ENCODE measurements around the gene PRODH2.

The PRODH2 gene

DNA sequence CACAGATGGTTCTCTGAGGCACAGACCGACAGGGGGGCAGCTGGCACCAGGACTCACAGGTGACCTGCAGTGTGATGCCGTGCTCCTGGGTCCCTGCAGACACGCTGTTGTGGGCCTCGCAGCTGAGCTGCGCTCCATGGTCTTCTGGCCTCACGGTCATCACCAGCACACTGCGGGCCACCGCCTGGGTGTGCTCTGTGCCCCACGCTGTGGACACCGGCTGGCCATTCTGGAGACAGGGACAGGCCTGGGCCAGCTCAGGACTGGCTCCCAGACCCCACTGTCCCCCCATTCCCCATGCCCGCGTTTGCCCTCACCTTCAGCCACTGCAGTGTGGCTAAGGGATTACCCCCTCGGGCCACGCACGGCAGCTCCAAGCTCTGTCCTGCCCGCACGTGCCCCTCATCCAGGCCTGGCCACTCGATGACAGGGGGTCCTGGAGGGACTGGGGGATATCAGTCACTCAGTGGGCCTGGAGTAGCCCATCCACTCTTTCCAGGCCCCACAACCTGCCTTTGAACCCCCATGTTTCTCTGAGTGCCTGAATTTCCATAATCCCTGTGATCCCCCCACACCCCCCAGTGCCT, 36.4 kb upstream of the PRODH2 start:
- Histone ChIP-seq H2BK5ac (ENCODE audit: low read length) (no peak overlapping the region), H3K4me2 (ENCODE audit: low read length) (no peak overlapping the region), H3K79me2 (ENCODE audit: control insufficient read depth, insufficient read depth, low read length) (no peaks in the 10 kb centered on the region), H3K4me1 (ENCODE audit: control insufficient read depth, low read depth, low read length) (no peaks in the 10 kb centered on the region), H2AK5ac (ENCODE audit: low read length) (no peak overlapping the region), H3K27ac (ENCODE audit: low read depth, low read length) (no peak overlapping the region), H3K27me3 (ENCODE audit: insufficient read depth, low read length, poor library complexity) (peaks cover 13% of the 10 kb centered on the region), H2BK15ac (replicated peaks; ENCODE audit: low read depth) (no peak overlapping the region), H4K8ac (ENCODE audit: low read depth, low read length) (no peak overlapping the region), H3K23ac (ENCODE audit: low read length) (no peak overlapping the region), H3K18ac (ENCODE audit: low read length) (no peak overlapping the region), H3K36me3 (ENCODE audit: control insufficient read depth, insufficient read depth, low read length) (no peaks in the 10 kb centered on the region), H3K4ac (ENCODE audit: low read depth, low read length) (no peak overlapping the region), H3K9ac (ENCODE audit: low read length) (no peak overlapping the region), H4K5ac (ENCODE audit: low read length) (no peak overlapping the region), H2BK120ac (ENCODE audit: low read depth, low read length) (no peak overlapping the region), H3K79me1 (ENCODE audit: low read length) (no peaks in the 10 kb centered on the region), H3K56ac (ENCODE audit: low read length) (no peak overlapping the region), H3K4me3 (ENCODE audit: low read length) (no peak overlapping the region)
- no CpG with 5 or more reads among the region's 18 CpGs for WGBS (ENCODE audit: extremely low coverage, insufficient coverage, low lambda C conversion rate)
- DNase-seq, result no peak

DNA sequence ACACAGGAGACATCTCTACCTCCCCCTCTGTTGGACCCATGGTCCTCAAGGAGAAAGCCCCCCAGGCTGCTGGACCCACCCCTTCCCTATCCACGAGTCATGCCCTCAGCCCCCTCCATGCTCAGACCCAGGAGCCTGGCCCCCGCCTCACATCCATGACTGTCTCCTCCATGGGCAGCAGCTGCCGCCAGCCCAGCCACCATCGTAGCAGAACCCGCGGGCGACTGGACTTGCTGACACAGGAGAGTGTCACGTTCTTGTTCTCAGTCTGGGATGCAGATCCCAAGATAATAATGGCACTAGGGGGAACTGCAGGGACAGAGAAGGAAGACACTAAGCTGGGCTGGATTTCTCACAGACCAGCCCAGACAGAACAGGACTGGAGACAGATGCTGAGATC, 35.8 kb upstream of the PRODH2 start:
- H3K79me1 ChIP-seq (ENCODE audit: low read length), result no peaks in the 10 kb centered on the region
- peaks cover 17% of the 10 kb centered on the region for H3K27me3 ChIP-seq (ENCODE audit: insufficient read depth, low read length, poor library complexity)
- no peak overlapping the region for H3K18ac ChIP-seq (ENCODE audit: low read length)
- no peak overlapping the region for H2BK15ac ChIP-seq (replicated peaks; ENCODE audit: low read depth)
- no peak overlapping the region for H3K27ac ChIP-seq (ENCODE audit: low read depth, low read length)
- H2BK120ac ChIP-seq (ENCODE audit: low read depth, low read length), result no peak overlapping the region
- H2BK5ac ChIP-seq (ENCODE audit: low read length), result no peak overlapping the region
- WGBS (ENCODE audit: extremely low coverage, insufficient coverage, low lambda C conversion rate), result no CpG with 5 or more reads among the region's 8 CpGs
- no peak overlapping the region for H2AK5ac ChIP-seq (ENCODE audit: low read length)
- no peak overlapping the region for H4K5ac ChIP-seq (ENCODE audit: low read length)
- no peaks in the 10 kb centered on the region for H3K79me2 ChIP-seq (ENCODE audit: control insufficient read depth, insufficient read depth, low read length)
- H3K4me2 ChIP-seq (ENCODE audit: low read length), result no peak overlapping the region
- no peak overlapping the region for H3K9ac ChIP-seq (ENCODE audit: low read length)
- no peak overlapping the region for H4K8ac ChIP-seq (ENCODE audit: low read depth, low read length)
- DNase-seq, result no peak
- no peak overlapping the region for H3K56ac ChIP-seq (ENCODE audit: low read length)
- H3K23ac ChIP-seq (ENCODE audit: low read length), result no peak overlapping the region
- no peak overlapping the region for H3K4ac ChIP-seq (ENCODE audit: low read depth, low read length)
- no peaks in the 10 kb centered on the region for H3K4me1 ChIP-seq (ENCODE audit: control insufficient read depth, low read depth, low read length)
- no peak overlapping the region for H3K4me3 ChIP-seq (ENCODE audit: low read length)
- no peaks in the 10 kb centered on the region for H3K36me3 ChIP-seq (ENCODE audit: control insufficient read depth, insufficient read depth, low read length)

GRCh38 chr19:35847911-35848310, 35.3 kb upstream of the PRODH2 start:
- no peak for DNase-seq
- H3K4ac ChIP-seq (ENCODE audit: low read depth, low read length), result no peak overlapping the region
- no peak overlapping the region for H3K23ac ChIP-seq (ENCODE audit: low read length)
- H4K8ac ChIP-seq (ENCODE audit: low read depth, low read length), result no peak overlapping the region
- H3K9ac ChIP-seq (ENCODE audit: low read length), result no peak overlapping the region
- H3K79me2 ChIP-seq (ENCODE audit: control insufficient read depth, insufficient read depth, low read length), result no peaks in the 10 kb centered on the region
- H2BK15ac ChIP-seq (replicated peaks; ENCODE audit: low read depth), result no peak overlapping the region
- no peak overlapping the region for H2BK5ac ChIP-seq (ENCODE audit: low read length)
- no peaks in the 10 kb centered on the region for H3K79me1 ChIP-seq (ENCODE audit: low read length)
- H3K18ac ChIP-seq (ENCODE audit: low read length), result no peak overlapping the region
- peaks cover 17% of the 10 kb centered on the region for H3K27me3 ChIP-seq (ENCODE audit: insufficient read depth, low read length, poor library complexity)
- H2BK120ac ChIP-seq (ENCODE audit: low read depth, low read length), result no peak overlapping the region
- no peak overlapping the region for H3K56ac ChIP-seq (ENCODE audit: low read length)
- H3K27ac ChIP-seq (ENCODE audit: low read depth, low read length), result no peak overlapping the region
- no peak overlapping the region for H4K5ac ChIP-seq (ENCODE audit: low read length)
- no CpG with 5 or more reads among the region's 8 CpGs for WGBS (ENCODE audit: extremely low coverage, insufficient coverage, low lambda C conversion rate)
- no peaks in the 10 kb centered on the region for H3K36me3 ChIP-seq (ENCODE audit: control insufficient read depth, insufficient read depth, low read length)
- no peak overlapping the region for H3K4me2 ChIP-seq (ENCODE audit: low read length)
- H3K4me3 ChIP-seq (ENCODE audit: low read length), result no peak overlapping the region
- no peaks in the 10 kb centered on the region for H3K4me1 ChIP-seq (ENCODE audit: control insufficient read depth, low read depth, low read length)
- H2AK5ac ChIP-seq (ENCODE audit: low read length), result no peak overlapping the region

- H3K18ac ChIP-seq (ENCODE audit: low read length), result no peak overlapping the region
- DNase-seq, result peak; percentile 49
These were observed 33.5 kb upstream of the PRODH2 start for GRCh38 chr19:35846038-35846668.

GRCh38 chr19:35845215-35846037, 32.8 kb upstream of the PRODH2 start:
- no CpG with 5 or more reads among the region's 63 CpGs for WGBS (ENCODE audit: extremely low coverage, insufficient coverage, low lambda C conversion rate)
- peak; percentile 25 for DNase-seq

More at GRCh38 chr19:35846038-35846668, 33.5 kb upstream of the PRODH2 start:
- H2BK15ac ChIP-seq (replicated peaks; ENCODE audit: low read depth), result no peak overlapping the region
- no peak overlapping the region for H3K4ac ChIP-seq (ENCODE audit: low read depth, low read length)
- H4K8ac ChIP-seq (ENCODE audit: low read depth, low read length), result no peak overlapping the region
- no peak overlapping the region for H2BK5ac ChIP-seq (ENCODE audit: low read length)
- no peak overlapping the region for H3K27ac ChIP-seq (ENCODE audit: low read depth, low read length)
- no peak overlapping the region for H3K56ac ChIP-seq (ENCODE audit: low read length)
- H3K23ac ChIP-seq (ENCODE audit: low read length), result no peak overlapping the region
- H3K36me3 ChIP-seq (ENCODE audit: control insufficient read depth, insufficient read depth, low read length), result no peaks in the 10 kb centered on the region
- no peak overlapping the region for H3K9ac ChIP-seq (ENCODE audit: low read length)
- H3K4me3 ChIP-seq (ENCODE audit: low read length), result no peak overlapping the region
- H3K4me1 ChIP-seq (ENCODE audit: control insufficient read depth, low read depth, low read length), result no peaks in the 10 kb centered on the region
- H4K5ac ChIP-seq (ENCODE audit: low read length), result no peak overlapping the region
- H2BK120ac ChIP-seq (ENCODE audit: low read depth, low read length), result no peak overlapping the region
- H3K4me2 ChIP-seq (ENCODE audit: low read length), result no peak overlapping the region
- no CpG with 5 or more reads among the region's 26 CpGs for WGBS (ENCODE audit: extremely low coverage, insufficient coverage, low lambda C conversion rate)
- no peaks in the 10 kb centered on the region for H3K79me1 ChIP-seq (ENCODE audit: low read length)
- H2AK5ac ChIP-seq (ENCODE audit: low read length), result no peak overlapping the region
- peaks cover 19% of the 10 kb centered on the region for H3K27me3 ChIP-seq (ENCODE audit: insufficient read depth, low read length, poor library complexity)
- H3K79me2 ChIP-seq (ENCODE audit: control insufficient read depth, insufficient read depth, low read length), result no peaks in the 10 kb centered on the region

More at GRCh38 chr19:35845215-35846037, 32.8 kb upstream of the PRODH2 start:
- Histone ChIP-seq H3K4me3 (ENCODE audit: low read length) (no peak overlapping the region), H2BK120ac (ENCODE audit: low read depth, low read length) (no peak overlapping the region), H4K8ac (ENCODE audit: low read depth, low read length) (no peak overlapping the region), H3K27ac (ENCODE audit: low read depth, low read length) (no peak overlapping the region), H3K79me2 (ENCODE audit: control insufficient read depth, insufficient read depth, low read length) (no peaks in the 10 kb centered on the region), H4K5ac (ENCODE audit: low read length) (no peak overlapping the region), H2BK5ac (ENCODE audit: low read length) (no peak overlapping the region), H3K18ac (ENCODE audit: low read length) (no peak overlapping the region), H3K9ac (ENCODE audit: low read length) (no peak overlapping the region), H3K56ac (ENCODE audit: low read length) (peak overlapping the region; percentile 60), H3K79me1 (ENCODE audit: low read length) (no peaks in the 10 kb centered on the region), H3K27me3 (ENCODE audit: insufficient read depth, low read length, poor library complexity) (peaks cover 19% of the 10 kb centered on the region), H3K36me3 (ENCODE audit: control insufficient read depth, insufficient read depth, low read length) (no peaks in the 10 kb centered on the region), H3K4me2 (ENCODE audit: low read length) (peak overlapping the region; percentile 57), H3K4ac (ENCODE audit: low read depth, low read length) (no peak overlapping the region), H2AK5ac (ENCODE audit: low read length) (no peak overlapping the region), H2BK15ac (replicated peaks; ENCODE audit: low read depth) (no peak overlapping the region), H3K4me1 (ENCODE audit: control insufficient read depth, low read depth, low read length) (no peaks in the 10 kb centered on the region), H3K23ac (ENCODE audit: low read length) (no peak overlapping the region)

Data from mesendoderm (in vitro differentiated cells).